ENCODE results near the gene INPP5K.
A peak's percentile ranks its signal among the peaks of the same experiment; 100 is the strongest.
"Not testable (repeated sequence)": the region's sequence is repeated elsewhere in the genome, so short reads cannot be mapped to it uniquely, and the experiment has no call there.

Gene INPP5K

GRCh38 chr17:1516388-1517161 is at the start of gene INPP5K:
Gene INPP5K, minus strand, starts transcription at chr17:1516612. Its CDS starts 113 bp downstream, at chr17:1516499.
- DNase-seq = peak; percentile 98

- no peak for DNase-seq
These were observed 49.5 kb upstream of the INPP5K start for GRCh38 chr17:1565877-1566276.

- DNase-seq = peak; percentile 99
These were observed 47.6 kb upstream of the INPP5K start for GRCh38 chr17:1563786-1564613.

GRCh38 chr17:1563471-1563785 is 47.0 kb upstream of the INPP5K start:
- not testable (repeated sequence) for DNase-seq

GRCh38 chr17:1562176-1562643 is 45.8 kb upstream of the INPP5K start:
- no peak for DNase-seq

GRCh38 chr17:1561420-1562175 is 45.2 kb upstream of the INPP5K start:
- no peak for DNase-seq

- no peak for DNase-seq
These were observed 44.5 kb upstream of the INPP5K start for GRCh38 chr17:1560858-1561355.

- DNase-seq = no peak
These were observed 43.9 kb upstream of the INPP5K start for GRCh38 chr17:1560101-1560857.

GRCh38 chr17:1559047-1560043 is 42.9 kb upstream of the INPP5K start:
- no peak for DNase-seq

GRCh38 chr17:1558401-1558800 is 42.0 kb upstream of the INPP5K start:
- DNase-seq = no peak

GRCh38 chr17:1557355-1558095 is 41.1 kb upstream of the INPP5K start:
- DNase-seq = no peak

GRCh38 chr17:1555651-1556471 is 39.4 kb upstream of the INPP5K start:
- peak; percentile 22 for DNase-seq

- DNase-seq = no peak
These were observed 38.5 kb upstream of the INPP5K start for GRCh38 chr17:1554751-1555540.

GRCh38 chr17:1553354-1554266 is 37.2 kb upstream of the INPP5K start:
- no peak for DNase-seq

- DNase-seq = no peak
These were observed 36.5 kb upstream of the INPP5K start for GRCh38 chr17:1552932-1553331.

GRCh38 chr17:1551741-1552140 is 35.3 kb upstream of the INPP5K start:
- no peak for DNase-seq

GRCh38 chr17:1548032-1548431 is 31.6 kb upstream of the INPP5K start:
- no peak for DNase-seq

Data from hematopoietic multipotent progenitor cell treated with erythropoietin and hydrocortisone succinate and interleukin-3 and kit ligand, for 8 days (in vitro differentiated cells).